ENCODE data around the gene MAP7. TPM values are rescaled to one million over a fixed set of nuclear protein-coding genes. Genes with fewer than 3 reads are reported as not detected.

MAP7 gene
- total RNA-seq, 4 donors from 2014 or later, result 18.3 to 33.0 (median 28.2) TPM

DNA sequence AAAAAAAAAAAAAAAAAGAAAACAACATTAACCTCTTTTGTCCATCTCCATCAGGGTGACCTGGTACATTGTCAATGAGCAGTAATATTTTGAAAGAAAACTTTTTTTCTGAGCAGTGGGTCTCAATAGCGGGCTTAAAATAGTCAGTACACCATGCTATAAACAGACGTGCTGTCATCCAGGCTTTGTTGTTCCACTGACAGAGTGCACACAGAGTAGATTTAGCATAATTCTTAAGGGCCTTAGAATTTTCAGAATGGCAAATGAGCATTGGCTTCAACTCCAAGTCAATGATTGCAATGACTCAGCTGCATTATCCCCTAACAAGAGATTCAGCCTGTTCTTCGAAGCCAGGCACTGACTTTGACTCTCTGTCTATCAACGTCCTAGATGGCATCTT lies 35.6 kb downstream of the MAP7 start:
- intact Hi-C loops (cut with DNase I), result no loop called here
- Histone ChIP-seq H3K4me1 (peaks cover 0 to 36% (median 5%) of the 10 kb centered on the region in 3 donors), H3K4me3 (no peak overlapping the region), H3K27ac (no peak overlapping the region), H3K36me3 (no peaks in the 10 kb centered on the region), H3K27me3 (no peaks in the 10 kb centered on the region), H3K9me3 (no peaks in the 10 kb centered on the region)
- no peak for DNase-seq
- WGBS, 2 donors, result 73 to 88% methylated on average over 4 of the region's 4 CpGs
- TF ChIP-seq, protein P1, sequence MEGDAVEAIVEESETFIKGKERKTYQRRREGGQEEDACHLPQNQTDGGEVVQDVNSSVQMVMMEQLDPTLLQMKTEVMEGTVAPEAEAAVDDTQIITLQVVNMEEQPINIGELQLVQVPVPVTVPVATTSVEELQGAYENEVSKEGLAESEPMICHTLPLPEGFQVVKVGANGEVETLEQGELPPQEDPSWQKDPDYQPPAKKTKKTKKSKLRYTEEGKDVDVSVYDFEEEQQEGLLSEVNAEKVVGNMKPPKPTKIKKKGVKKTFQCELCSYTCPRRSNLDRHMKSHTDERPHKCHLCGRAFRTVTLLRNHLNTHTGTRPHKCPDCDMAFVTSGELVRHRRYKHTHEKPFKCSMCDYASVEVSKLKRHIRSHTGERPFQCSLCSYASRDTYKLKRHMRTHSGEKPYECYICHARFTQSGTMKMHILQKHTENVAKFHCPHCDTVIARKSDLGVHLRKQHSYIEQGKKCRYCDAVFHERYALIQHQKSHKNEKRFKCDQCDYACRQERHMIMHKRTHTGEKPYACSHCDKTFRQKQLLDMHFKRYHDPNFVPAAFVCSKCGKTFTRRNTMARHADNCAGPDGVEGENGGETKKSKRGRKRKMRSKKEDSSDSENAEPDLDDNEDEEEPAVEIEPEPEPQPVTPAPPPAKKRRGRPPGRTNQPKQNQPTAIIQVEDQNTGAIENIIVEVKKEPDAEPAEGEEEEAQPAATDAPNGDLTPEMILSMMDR (IDR thresholded peaks at IDR 0.05), result no peak
- TF ChIP-seq POLR2A (IDR thresholded peaks at IDR 0.05), result no peak

DNA sequence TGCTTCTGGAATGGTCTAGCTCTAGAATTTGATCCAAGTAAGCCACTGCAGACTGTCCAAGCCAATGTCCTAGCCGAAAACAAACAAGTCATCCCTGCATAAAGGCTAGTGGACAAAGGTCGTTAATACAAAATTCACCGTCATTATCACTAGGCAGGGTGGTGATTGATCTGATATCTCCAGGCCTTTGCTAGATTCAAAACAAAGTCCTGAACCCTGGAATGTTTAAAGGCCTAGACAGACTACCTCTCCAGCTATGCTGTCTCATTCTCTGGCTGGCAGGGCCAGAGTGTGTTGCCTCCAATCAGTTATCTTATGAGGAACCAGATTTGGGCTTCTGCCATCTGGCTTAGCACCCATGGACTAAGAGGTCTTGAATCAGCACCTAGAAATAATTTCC lies 38.3 kb downstream of the MAP7 start:
- intact Hi-C loops (cut with DNase I), result no loop called here
- 56 to 84% methylated on average over 3 of the region's 3 CpGs for WGBS, 2 donors
- peak overlapping the region in 1 of 4 donors; percentile 23 for H3K27ac ChIP-seq
- no peaks in the 10 kb centered on the region for H3K27me3 ChIP-seq
- DNase-seq, result no peak
- no peak for TF ChIP-seq POLR2A (IDR thresholded peaks at IDR 0.05)
- TF ChIP-seq, protein P1 (IDR thresholded peaks at IDR 0.05), result no peak
- no peaks in the 10 kb centered on the region for H3K9me3 ChIP-seq
- peaks cover 0 to 39% (median 5%) of the 10 kb centered on the region in 3 donors for H3K4me1 ChIP-seq
- H3K36me3 ChIP-seq, result no peaks in the 10 kb centered on the region
- no peak overlapping the region for H3K4me3 ChIP-seq

DNA sequence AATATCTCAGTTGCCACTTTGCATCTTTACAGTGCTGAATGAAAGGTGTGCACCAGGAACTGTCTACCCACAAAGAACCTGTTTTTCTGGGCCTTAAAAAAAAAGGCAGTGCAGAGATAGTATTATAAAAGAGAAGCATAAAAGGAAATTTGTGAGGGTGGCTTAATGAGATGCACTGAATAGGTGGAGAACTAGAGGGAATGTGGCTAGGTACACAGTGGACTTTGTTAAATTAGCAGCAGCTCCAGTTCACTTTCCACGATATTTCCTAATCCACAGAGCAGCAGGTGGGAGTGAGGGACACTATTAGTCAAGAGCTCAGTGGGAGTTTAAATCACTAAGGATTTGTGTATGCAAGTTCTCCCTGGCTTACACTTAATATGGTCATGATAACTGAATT lies 38.8 kb downstream of the MAP7 start:
- Histone ChIP-seq H3K9me3 (no peaks in the 10 kb centered on the region), H3K27ac (peak overlapping the region in 1 of 4 donors; percentile 23), H3K27me3 (no peaks in the 10 kb centered on the region), H3K4me3 (no peak overlapping the region), H3K4me1 (peaks cover 0 to 34% (median 5%) of the 10 kb centered on the region in 3 donors), H3K36me3 (no peaks in the 10 kb centered on the region)
- TF ChIP-seq, protein P1 (IDR thresholded peaks at IDR 0.05), result no peak
- WGBS, 2 donors, result 29 to 38% methylated on average over 1 of the region's 1 CpG
- no peak for DNase-seq
- intact Hi-C loops (cut with DNase I), result no loop called here

DNA sequence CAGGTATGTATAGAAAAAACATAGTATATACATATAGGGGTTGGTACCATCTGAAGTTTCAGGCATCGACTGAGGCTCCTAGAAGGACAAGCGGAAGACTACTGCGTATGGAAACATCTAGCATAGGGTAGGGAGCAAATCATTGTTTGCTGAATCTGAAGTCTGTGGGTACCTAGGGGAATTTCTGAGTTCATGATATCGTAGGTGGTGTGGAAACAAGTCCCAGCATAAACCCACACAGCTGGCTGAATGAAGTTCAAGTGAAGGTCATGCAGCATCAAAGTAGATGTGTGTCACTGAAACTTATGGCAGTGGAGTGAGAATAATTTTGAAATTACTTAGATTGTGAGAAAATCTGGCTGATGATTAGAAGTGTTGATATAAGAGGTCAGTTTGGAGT lies 39.4 kb downstream of the MAP7 start:
- no peak for TF ChIP-seq POLR2A (IDR thresholded peaks at IDR 0.05)
- WGBS, 2 donors, result 59 to 61% methylated on average over 4 of the region's 4 CpGs
- Histone ChIP-seq H3K27ac (peak overlapping the region in 2 of 4 donors; percentile 17 to 43), H3K27me3 (no peaks in the 10 kb centered on the region), H3K36me3 (no peaks in the 10 kb centered on the region), H3K4me3 (no peak overlapping the region), H3K4me1 (peaks cover 0 to 31% (median 5%) of the 10 kb centered on the region in 3 donors), H3K9me3 (no peaks in the 10 kb centered on the region)
- intact Hi-C loops (cut with DNase I), result no loop called here
- no peak for DNase-seq

DNA sequence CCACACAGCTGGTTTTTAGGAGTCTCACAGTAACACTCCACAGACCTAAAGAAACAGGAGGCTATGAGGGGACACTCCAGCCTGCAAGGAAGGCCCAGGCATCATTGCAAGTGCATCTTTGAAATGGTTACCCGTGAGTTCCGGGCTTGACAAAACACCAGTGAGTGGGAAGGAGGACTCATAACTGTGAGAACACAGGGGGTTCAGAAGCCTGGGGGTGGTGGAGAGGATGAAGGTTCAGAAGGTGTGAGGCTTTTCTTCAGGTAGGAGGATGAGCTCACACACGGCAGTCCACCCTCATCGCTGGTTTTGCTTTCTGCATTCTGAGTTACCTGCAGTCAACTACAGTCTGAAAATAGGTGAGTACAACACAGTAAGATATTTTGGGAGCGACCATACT lies 39.9 kb downstream of the MAP7 start:
- H3K27me3 ChIP-seq, result no peaks in the 10 kb centered on the region
- no peaks in the 10 kb centered on the region for H3K9me3 ChIP-seq
- H3K4me1 ChIP-seq, result peaks cover 0 to 31% (median 5%) of the 10 kb centered on the region in 3 donors
- WGBS, 2 donors, result 80 to 95% methylated on average over 5 of the region's 5 CpGs
- intact Hi-C loops (cut with DNase I), result no loop called here
- no peak for DNase-seq
- no peak overlapping the region for H3K4me3 ChIP-seq
- no peaks in the 10 kb centered on the region for H3K36me3 ChIP-seq
- TF ChIP-seq, protein P1 (IDR thresholded peaks at IDR 0.05), result no peak
- TF ChIP-seq POLR2A (IDR thresholded peaks at IDR 0.05), result no peak
- H3K27ac ChIP-seq, result peak overlapping the region in 1 of 4 donors; percentile 17

Measured in esophagus squamous epithelium (tissue), 5 donors.